ENCODE measurements around the gene SBF1.

GRCh38 chr22:50481440-50482106, 6.7 kb upstream of the SBF1 start, which contains the start of gene ADM2:
- TF ChIP-seq, protein P1, sequence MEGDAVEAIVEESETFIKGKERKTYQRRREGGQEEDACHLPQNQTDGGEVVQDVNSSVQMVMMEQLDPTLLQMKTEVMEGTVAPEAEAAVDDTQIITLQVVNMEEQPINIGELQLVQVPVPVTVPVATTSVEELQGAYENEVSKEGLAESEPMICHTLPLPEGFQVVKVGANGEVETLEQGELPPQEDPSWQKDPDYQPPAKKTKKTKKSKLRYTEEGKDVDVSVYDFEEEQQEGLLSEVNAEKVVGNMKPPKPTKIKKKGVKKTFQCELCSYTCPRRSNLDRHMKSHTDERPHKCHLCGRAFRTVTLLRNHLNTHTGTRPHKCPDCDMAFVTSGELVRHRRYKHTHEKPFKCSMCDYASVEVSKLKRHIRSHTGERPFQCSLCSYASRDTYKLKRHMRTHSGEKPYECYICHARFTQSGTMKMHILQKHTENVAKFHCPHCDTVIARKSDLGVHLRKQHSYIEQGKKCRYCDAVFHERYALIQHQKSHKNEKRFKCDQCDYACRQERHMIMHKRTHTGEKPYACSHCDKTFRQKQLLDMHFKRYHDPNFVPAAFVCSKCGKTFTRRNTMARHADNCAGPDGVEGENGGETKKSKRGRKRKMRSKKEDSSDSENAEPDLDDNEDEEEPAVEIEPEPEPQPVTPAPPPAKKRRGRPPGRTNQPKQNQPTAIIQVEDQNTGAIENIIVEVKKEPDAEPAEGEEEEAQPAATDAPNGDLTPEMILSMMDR (optimal IDR thresholded peaks at IDR 0.05 in 1 of 3, IDR thresholded peaks at IDR 0.05 in 1 of 3, conservative IDR thresholded peaks at IDR 0.05 in 1 of 3; ENCODE audit: extremely low read depth in 1 of 3, insufficient read depth in 2 of 3, low read length in 3 of 3), result no peak
- no peak for TF ChIP-seq EZH2 (IDR thresholded peaks at IDR 0.05; ENCODE audit: low read length)

All from keratinocyte (primary cell).